Thyroid gland (tissue), 4 donors: ENCODE results near the gene SRRM3.

Source experiments
- POLR2A ChIP-seq, 2 donors: fragments of 450-650 bp; IDR thresholded peaks; one replicate each; pipeline ENCODE4 v1.6.1; 2017; ENCODE audit warnings: antibody characterized with exemption in 2 of 2, mild to moderate bottlenecking in 2 of 2, moderate library complexity in 1 of 2
- TF ChIP-seq, protein P1 (sequence below), 6 experiments: fragments of 200-600 bp in 3 of 6; fragments of 450-650 bp in 3 of 6; sonication (generic) in 3 of 6; IDR thresholded peaks; one replicate each; pipeline ENCODE4 v1.5.1; 2016 to 2019; ENCODE audit warnings: antibody characterized with exemption in 6 of 6, mild to moderate bottlenecking in 2 of 6, inconsistent platforms in 1 of 6, moderate library complexity in 1 of 6

DNA sequence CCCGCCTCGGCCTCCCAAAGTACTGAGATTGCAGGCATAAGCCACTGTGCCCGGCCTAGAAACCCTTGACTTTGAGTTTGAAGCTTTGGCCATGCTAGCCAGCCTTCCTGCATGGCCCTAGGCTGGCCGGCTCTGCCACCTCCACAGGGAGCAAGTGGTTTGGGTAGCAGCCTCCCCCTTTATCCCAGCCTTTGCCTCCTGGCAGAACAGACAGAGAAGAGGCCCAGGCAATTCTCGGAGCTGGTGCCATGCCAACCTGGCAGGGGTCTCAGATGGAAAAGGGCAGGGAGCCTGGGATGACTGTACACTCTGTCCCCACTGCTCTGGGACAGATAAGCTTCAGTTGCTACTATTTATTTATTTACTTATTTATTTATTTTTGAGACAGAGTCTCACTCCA is 39.4 kb downstream of the SRRM3 start:
- TF ChIP-seq, protein P1, sequence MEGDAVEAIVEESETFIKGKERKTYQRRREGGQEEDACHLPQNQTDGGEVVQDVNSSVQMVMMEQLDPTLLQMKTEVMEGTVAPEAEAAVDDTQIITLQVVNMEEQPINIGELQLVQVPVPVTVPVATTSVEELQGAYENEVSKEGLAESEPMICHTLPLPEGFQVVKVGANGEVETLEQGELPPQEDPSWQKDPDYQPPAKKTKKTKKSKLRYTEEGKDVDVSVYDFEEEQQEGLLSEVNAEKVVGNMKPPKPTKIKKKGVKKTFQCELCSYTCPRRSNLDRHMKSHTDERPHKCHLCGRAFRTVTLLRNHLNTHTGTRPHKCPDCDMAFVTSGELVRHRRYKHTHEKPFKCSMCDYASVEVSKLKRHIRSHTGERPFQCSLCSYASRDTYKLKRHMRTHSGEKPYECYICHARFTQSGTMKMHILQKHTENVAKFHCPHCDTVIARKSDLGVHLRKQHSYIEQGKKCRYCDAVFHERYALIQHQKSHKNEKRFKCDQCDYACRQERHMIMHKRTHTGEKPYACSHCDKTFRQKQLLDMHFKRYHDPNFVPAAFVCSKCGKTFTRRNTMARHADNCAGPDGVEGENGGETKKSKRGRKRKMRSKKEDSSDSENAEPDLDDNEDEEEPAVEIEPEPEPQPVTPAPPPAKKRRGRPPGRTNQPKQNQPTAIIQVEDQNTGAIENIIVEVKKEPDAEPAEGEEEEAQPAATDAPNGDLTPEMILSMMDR (IDR thresholded peaks at IDR 0.05) = no peak
- no peak for TF ChIP-seq POLR2A (IDR thresholded peaks at IDR 0.05)
